ENCODE data around the gene RTF1.

Gene RTF1

DNA sequence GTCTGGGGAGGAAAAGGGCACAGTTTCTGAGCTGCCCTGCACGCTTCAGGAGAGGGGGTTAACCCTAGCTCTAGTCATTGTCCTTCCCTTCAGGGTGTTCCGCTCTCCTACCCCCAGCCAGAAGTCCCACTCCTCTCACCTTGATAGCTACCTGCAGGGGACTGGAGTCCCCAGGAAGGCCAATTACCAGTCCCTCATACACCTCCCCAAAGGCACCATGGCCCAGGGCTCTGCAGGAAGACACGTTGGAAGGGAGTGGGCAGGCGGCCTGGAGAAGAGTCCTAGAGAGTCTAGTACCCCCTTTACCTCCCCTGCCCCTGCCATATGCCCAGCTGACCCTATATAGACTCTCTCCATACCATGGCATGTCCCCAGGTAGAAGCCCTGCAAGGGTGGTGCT lies 88.9 kb downstream of the RTF1 start:
- no peak for DNase-seq (ENCODE audit: low spot score)

DNA sequence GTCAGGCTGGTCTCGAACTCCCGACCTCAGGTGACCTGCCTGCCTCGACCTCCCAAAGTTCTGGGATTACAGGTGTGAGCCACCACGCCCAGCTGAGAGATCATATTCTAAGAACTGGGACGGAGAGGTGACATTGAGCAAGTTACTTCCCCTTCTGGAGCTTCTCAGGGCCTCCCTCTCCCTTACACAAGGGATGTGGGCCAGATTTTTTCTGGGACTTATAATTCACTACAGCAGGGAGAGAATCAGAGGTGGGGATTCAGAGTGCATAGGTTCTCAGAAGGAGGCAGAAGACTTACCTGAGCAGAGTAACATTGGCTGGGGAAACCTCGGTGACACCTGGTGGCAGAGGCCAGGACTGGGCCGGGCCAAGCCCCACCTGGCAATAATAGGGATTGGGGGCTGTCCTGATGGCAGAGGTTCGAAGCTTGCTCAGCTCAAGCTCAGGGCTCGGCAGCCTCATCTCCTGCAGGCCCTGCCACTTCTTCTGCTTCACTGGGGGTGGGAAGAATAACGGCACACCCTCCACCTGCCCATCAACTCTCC lies 90.0 kb downstream of the RTF1 start:
- DNase-seq (ENCODE audit: low spot score) = no peak

DNA sequence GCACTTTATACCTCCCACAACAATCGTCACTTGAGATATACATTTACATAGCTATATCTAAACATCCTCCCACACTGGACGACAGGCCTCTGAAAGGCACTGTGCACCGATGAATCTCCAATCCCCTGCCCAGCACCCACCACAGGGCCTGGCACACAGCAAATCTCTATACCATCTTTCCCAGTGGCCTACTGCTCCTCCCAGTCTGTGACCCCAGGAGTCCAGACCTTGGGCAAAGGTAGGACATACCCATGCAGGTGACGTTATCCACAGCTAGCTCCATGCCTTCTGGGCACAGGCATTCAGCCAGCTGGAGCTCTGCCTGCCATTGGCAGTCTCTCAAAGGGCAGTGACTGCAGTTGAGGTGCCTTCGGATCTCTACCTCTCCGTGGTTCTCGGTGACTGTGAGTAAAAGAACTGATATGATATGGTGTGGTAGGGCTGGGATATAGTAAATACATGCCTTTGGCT lies 91.0 kb downstream of the RTF1 start:
- peak; percentile 71 for DNase-seq (ENCODE audit: low spot score)

DNA sequence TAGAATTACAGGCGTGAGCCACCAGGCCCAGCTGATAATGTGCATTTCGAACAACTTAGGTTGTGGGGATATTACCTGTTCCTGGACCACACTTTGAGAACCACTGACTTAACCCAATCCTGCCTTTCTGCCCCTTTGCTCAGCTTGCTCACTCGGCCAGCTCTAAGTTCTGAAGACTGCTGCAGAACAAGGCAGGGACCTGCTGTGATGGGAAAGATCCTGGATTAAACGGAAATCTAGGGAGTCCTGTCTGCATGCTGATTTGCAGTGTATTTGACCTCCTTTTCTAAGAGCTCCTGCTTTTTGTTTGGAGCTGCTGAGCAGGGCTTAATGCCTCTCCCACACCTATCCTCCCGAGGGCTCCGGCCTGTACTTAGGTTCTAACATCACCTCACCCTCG lies 93.8 kb downstream of the RTF1 start:
- no peak for DNase-seq (ENCODE audit: low spot score)

DNA sequence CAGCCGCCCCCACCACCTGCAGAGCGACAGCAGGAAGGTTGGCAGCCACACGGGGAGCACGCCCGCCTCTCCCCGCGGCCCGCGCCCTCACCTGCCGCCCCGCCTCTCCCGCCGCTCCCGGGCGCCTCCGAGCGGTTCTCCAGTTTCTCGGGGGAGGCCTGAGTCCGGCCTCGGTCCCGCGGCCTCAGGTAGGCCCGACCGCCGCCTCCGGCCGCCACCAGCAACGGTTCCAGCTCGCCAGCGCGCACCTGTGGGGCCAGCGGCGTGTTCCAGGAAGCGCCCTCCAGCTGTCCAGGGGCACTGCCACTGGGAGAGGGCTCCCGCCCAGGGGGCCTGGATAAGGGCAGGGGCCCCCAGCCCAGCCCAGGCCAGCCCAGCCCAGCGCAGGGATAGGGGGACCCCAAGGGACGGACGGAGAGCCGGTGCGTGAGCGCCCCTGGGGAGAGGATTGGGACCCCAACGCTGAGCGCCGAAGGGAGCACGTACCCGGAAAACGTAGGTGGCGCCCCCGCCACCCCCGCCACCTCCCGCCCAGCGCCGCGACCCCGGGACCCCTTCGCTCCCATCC lies 94.5 kb downstream of the RTF1 start:
- DNase-seq (ENCODE audit: low spot score) = no peak

DNA sequence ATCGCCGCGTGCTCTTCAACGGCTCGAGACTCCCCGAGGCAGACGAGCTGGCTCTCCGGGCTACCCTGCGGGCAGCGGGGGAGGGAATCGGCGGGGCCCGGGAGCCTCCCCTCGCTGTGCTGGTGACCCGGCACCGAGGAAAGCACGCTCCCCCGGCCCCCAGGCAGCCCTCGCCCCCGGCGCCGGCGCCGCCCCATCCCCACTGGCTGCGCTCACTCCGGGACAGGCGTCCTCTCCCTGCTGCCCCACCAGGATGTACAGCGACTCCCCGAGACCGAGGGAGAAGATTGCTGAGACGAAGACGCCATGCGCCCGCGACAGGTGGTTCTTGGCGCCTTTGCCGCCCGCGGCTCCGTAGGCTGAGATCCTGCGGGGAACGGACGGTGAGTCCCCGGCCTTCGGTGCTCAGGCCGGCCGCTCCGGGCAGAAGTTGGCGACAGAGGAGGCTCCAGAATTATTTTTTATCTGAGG lies 95.0 kb downstream of the RTF1 start:
- no peak for DNase-seq (ENCODE audit: low spot score)

DNA sequence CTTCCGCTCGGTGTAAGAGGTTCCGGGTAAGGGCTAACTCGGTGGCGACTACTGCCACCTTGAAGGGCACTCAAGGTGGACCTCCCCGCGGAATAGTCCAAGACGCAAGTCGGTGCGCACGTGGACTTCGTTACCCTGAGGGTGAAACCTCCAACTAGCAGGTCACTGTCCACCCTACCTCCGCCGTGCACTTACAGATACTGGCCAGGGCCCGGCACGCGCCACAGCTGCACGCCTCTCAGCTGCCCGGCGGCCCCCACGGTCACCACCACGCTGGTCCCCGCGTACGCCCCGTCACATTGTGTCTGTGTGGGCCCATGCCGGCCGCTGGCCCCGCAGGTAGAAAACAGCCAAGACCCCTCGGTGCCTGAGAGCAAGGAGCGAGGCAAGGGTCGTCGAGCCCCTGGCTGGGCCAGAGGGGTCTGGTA lies 95.6 kb downstream of the RTF1 start:
- no peak for DNase-seq (ENCODE audit: low spot score)

DNA sequence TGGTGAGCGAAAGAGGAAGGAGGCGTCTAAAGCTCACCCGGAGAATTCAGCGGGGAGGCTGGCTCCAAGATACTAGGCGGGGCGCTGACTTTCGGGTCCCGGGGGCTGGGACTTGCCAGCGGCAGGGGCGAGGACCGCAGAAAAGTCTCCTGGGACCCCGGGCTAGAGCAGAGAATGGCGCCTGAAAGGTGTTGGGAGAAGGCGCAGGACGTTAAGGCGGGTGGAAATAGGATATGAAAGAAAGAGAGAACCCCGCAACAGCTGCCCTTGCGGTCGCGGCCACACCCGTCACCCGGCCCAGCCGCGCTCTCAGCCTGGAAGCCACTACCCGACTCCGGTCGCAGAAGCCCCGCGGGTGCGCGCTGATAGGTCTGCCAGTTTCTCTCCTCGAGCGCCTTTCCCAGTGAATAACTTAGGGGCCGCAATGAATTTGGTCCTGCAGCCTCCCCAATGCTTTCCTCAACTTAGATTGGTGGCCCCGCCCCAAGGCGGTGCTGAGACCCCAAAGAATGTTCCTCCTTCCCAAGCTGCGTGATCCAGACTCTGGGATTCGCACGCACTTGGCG lies 96.1 kb downstream of the RTF1 start:
- DNase-seq (ENCODE audit: low spot score) = no peak

DNA sequence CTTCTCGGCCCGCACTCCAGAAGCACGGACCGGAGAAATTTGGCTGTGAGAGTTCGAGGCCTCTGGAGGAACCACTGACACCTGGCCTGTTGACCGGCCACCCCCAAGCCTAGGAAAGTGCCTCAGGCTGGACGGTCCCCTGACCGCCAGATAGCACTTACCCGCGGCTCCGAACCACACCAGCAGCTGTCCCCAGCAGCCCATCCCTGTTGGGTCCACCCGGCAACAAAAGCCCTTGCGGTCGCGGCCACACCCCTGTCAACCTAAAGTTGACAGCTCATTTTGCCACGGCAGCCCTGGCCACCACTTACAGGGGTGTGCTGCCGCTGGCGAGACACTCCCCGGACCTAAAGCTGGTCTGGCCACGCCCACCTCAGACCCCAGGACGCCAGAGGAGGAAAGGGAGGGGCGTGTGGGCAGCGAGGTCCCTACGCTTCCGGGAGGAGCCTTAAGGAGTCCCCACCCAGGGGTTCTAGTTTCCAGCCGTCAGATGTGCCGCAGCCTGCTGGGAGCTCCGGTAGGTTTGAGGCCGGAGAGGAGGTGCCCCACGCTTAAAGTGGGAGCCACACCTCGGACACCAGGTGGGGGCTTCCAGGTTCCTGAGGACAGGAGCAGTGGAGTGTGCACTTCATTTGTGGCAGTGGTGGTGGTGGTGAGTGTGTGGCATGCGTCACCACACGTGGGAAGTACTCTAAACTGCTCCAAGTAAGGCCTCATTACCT lies 96.8 kb downstream of the RTF1 start, which contains the start of gene LTK:
Gene LTK (minus strand): TSS at position 322 of the 722 bp plus-strand sequence. CDS start 118 bp downstream, at position 204.
- no peak for DNase-seq (ENCODE audit: low spot score)

DNA sequence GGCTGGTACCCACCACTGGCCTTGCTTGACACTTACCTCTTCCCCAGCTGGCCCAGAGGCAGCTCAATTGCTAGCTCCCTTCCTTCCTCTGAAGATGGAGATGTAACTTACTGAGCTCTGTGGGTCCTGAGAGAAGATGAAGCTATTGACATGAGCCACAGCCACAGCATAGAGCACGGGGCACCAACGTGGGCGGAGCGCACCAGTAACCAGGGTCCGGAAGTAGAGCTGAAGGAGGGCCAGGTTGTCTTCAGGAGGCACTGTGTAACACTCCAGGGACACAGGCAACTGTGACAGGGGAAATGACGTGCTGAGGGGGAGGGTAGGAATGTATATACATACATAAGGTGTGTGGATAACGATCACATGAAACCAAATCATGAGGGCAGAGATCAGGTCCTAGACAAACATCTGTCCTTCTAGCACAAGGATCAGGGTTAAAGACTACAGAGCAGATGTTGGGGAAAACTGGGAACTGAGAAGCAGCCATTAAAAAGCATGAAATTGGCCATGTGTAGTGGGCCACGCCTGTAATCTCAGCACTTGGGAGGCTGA lies 101.1 kb downstream of the RTF1 start:
- no peak for DNase-seq (ENCODE audit: low spot score)

DNA sequence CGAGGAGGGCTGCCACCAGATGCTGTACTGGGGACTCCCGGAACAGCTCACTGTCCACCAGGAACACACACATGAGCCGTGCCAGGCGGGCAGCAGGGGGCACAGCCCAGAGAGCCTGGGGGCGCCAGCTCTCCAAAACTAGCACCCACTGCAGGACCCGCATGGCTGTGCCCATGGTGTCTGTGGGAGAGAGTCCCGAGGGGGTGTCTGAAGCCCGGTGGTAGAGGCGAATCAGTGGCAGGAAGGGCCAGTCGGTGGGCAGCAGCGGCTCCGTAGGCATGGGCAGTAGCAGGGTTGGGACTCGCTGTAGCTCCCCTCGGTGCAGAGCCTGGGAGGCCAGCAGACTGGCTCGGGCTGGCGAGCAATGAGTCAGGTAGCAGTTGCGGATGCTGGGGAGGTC lies 103.7 kb downstream of the RTF1 start:
- DNase-seq (ENCODE audit: low spot score) = no peak

DNA sequence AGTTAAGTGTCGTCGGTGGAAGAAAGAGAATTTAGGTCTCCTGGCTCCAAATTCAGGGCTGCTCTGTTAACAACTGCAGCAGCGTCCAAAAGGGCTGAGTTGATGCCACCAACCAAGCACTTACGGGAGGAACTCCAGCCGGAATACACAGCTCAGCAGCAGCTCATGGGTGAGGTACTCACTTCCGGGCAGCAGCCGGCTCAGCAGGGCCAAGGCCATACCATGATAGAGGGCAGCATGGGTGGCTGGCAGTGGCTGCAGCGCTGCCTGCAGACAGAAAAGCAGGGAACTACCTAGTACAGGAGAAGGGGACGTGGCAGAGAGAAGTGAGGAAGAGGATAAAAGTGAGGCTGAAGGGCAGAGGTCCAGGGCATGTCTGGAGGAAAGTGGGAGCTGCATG lies 104.7 kb downstream of the RTF1 start:
- DNase-seq (ENCODE audit: low spot score) = no peak

DNA sequence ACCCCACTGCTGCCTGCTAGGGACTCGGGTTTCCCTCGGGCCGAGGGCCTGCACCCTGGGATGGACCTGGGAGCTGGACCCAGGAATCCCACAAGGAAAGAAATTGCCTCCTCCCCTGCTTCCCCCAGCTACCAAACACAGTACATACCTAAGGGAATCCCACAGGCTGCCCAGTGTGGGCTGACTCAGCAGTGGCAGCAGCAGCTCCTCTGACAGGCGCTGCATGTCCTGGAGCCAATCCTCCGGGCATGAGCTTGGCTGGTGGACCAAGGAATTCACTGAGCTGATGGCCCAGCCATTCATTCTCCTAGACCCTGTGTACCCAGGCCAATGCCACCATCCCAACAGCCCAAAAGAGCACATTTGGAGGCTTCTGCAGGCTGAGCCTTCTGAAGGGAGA lies 106.2 kb downstream of the RTF1 start:
- peak; percentile 30 for DNase-seq (ENCODE audit: low spot score)

DNA sequence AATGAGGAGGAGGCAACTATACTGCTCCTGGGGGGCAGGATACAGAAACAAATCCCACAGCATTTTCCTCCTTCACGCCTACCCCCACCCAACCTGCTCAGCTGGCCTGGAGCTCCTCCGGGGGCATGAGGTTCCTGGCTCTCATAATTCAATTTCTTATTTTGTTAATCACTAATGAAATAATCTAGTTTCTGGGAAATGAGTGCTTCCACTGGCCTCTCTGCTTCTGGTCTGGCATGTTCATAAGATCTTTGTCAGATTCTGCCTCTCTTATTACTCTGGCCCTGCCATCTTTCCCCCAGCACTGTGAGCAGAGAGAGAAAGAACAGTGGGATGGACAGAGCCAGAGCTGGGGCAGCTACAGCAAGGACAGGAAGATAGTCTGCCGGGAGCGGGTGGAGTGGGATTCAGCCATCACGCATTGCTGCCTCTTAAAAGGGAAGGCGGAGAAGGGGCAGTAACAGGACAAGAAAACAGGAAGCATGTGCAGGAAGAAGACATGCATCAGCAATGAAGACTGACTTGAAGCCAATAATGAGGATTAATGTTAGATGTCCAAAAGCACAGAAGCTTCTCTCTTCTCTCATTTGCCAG lies 113.6 kb downstream of the RTF1 start:
- no peak for DNase-seq (ENCODE audit: low spot score)
